CD8-positive, alpha-beta memory T cell (primary cell): Measurements from ENCODE around the gene SCARF2. TPM values are rescaled to one million over a fixed set of nuclear protein-coding genes. Genes with fewer than 3 reads are reported as not detected.

ENCODE experiments used
- CTCF ChIA-PET: fragments of 350-600 bp; sonication (Branson Sonifier 250); formaldehyde crosslinking; loops from one replicate; lab custom pipeline; 2021; ENCODE audit warnings: antibody characterized with exemption; lab: Charles Lee
- POLR2A ChIA-PET: fragments of 350-600 bp; sonication (Branson Sonifier 250); formaldehyde crosslinking; loops from one replicate; lab custom pipeline; 2021; ENCODE audit warnings: antibody characterized with exemption; lab: Charles Lee
- DNase-seq, 5 donors: peaks; one replicate each; pipeline versions ENCODE4 v3.0.0 to v3.0.0-alpha.2; 2020 to 2022; ENCODE audit warnings: mixed read lengths in 1 of 5
- H3K27ac ChIP-seq: one replicate; pipeline ENCODE4 v1.7.0; 2013; ENCODE audit warnings: low read depth, mild to moderate bottlenecking, low read length, moderate library complexity
- H3K27me3 ChIP-seq: 2 replicates; pipeline ENCODE4 v1.7.0; 2013; ENCODE audit warnings: low read length, mild to moderate bottlenecking; ENCODE audit not compliant: insufficient read depth, poor library complexity, severe bottlenecking
- H3K36me3 ChIP-seq: 2 replicates; pipeline ENCODE4 v1.7.0; 2013; ENCODE audit warnings: mild to moderate bottlenecking, low read length, moderate library complexity; ENCODE audit not compliant: insufficient read depth
- H3K4me1 ChIP-seq: 2 replicates; pipeline ENCODE4 v1.7.0; 2013; ENCODE audit warnings: mild to moderate bottlenecking, low read length, moderate library complexity; ENCODE audit not compliant: insufficient read depth
- H3K4me3 ChIP-seq: 2 replicates; pipeline ENCODE4 v1.7.0; 2013; ENCODE audit warnings: mild to moderate bottlenecking, low read length
- H3K9me3 ChIP-seq: 2 replicates; pipeline ENCODE4 v1.7.0; 2013; ENCODE audit warnings: mild to moderate bottlenecking, low read length
- H3K27ac Mint-ChIP-seq, 8 donors: one replicate each; pipeline ENCODE4 v1.8.0; 2020 to 2021; ENCODE audit warnings: mixed read lengths in 8 of 8, mild to moderate bottlenecking in 6 of 8, inconsistent platforms in 3 of 8, moderate library complexity in 3 of 8
- H3K27me3 Mint-ChIP-seq, 2 donors: one replicate each; pipeline ENCODE4 v1.8.0; 2020 to 2021; ENCODE audit warnings: mixed read lengths in 2 of 2, mild to moderate bottlenecking in 1 of 2, moderate library complexity in 1 of 2
- H3K36me3 Mint-ChIP-seq, 3 donors: one replicate each; pipeline ENCODE4 v1.8.0; 2020 to 2021; ENCODE audit warnings: mixed read lengths in 3 of 3, inconsistent platforms in 1 of 3, mild to moderate bottlenecking in 1 of 3
- H3K4me1 Mint-ChIP-seq, 3 donors: one replicate each; pipeline ENCODE4 v1.8.0; 2020 to 2021; ENCODE audit warnings: mixed read lengths in 3 of 3, inconsistent platforms in 1 of 3, mild to moderate bottlenecking in 1 of 3
- H3K4me3 Mint-ChIP-seq, 7 donors: one replicate each; pipeline ENCODE4 v1.8.0; 2020 to 2021; ENCODE audit warnings: mixed read lengths in 7 of 7, mild to moderate bottlenecking in 6 of 7, moderate library complexity in 4 of 7, inconsistent platforms in 2 of 7
- H3K9me3 Mint-ChIP-seq, 5 donors: one replicate each; pipeline ENCODE4 v1.8.0; 2020 to 2022; ENCODE audit warnings: mixed read lengths in 5 of 5, mild to moderate bottlenecking in 3 of 5, moderate library complexity in 2 of 5, inconsistent platforms in 1 of 5
- polyA plus RNA-seq: library from polyadenylated mRNA; unstranded; fragments of 300-500 nt; fragmentation: Illumina TruSeq; gene quantifications from one replicate; pipeline ENCODE4 v1.2.3, GENCODE V29; 2021
- total RNA-seq, 2 experiments: library from RNA; stranded (reverse); gene quantifications; one replicate each; pipeline ENCODE4 v1.2.3, GENCODE V29; 2021

SCARF2 gene
- total and polyA plus RNA-seq, 3 experiments from 2014 or later, result 0.31 to 1.5 (median 0.50) TPM

GRCh38 chr22:20423906-20424551, 13.6 kb downstream of the SCARF2 start:
- Mint-ChIP-seq H3K9me3 (no peaks in the 10 kb centered on the region), H3K27me3 (peaks cover 3 to 7% of the 10 kb centered on the region in 2 donors), H3K4me1 (peaks cover 6 to 21% (median 11%) of the 10 kb centered on the region in 3 donors), H3K27ac (peak overlapping the region in 1 of 8 donors; percentile 10), H3K4me3 (peak overlapping the region in 3 of 7 donors; percentile 52 to 70 (median 58)), H3K36me3 (peaks cover 0 to 2% (median 0%) of the 10 kb centered on the region in 3 donors)
- Histone ChIP-seq H3K4me1 (peaks cover 5% of the 10 kb centered on the region), H3K27ac (no peak overlapping the region), H3K9me3 (no peaks in the 10 kb centered on the region), H3K27me3 (peaks cover 13% of the 10 kb centered on the region), H3K36me3 (no peaks in the 10 kb centered on the region), H3K4me3 (no peak overlapping the region)
- no peak for DNase-seq
- ChIA-PET CTCF (interaction anchor here (1.0 to 1.3 kb wide), 2 partner anchors 32 to 68 kb away, joined by 3 read pairs; no protein-coding TSS in a partner anchor), POLR2A (no interaction called here)

GRCh38 chr22:20423008-20423905, 14.4 kb downstream of the SCARF2 start:
- H3K27ac ChIP-seq, result no peak overlapping the region
- DNase-seq, result peak in 1 of 5 donors; percentile 43
- H3K27me3 ChIP-seq, result peaks cover 8% of the 10 kb centered on the region
- H3K36me3 Mint-ChIP-seq, result peaks cover 0 to 2% (median 0%) of the 10 kb centered on the region in 3 donors
- peak overlapping the region in 1 of 8 donors; percentile 10 for H3K27ac Mint-ChIP-seq
- H3K4me1 Mint-ChIP-seq, result peaks cover 5 to 18% (median 7%) of the 10 kb centered on the region in 3 donors
- H3K4me3 Mint-ChIP-seq, result peak overlapping the region in 4 of 7 donors; percentile 12 to 86 (median 60)
- ChIA-PET CTCF (interaction anchor here (1.0 to 1.3 kb wide), 2 partner anchors 33 to 69 kb away, joined by 3 read pairs; no protein-coding TSS in a partner anchor), POLR2A (no interaction called here)
- H3K27me3 Mint-ChIP-seq, result peaks cover 3 to 5% of the 10 kb centered on the region in 2 donors
- H3K4me1 ChIP-seq, result peaks cover 4% of the 10 kb centered on the region
- no peak overlapping the region for H3K4me3 ChIP-seq
- H3K9me3 ChIP-seq, result no peaks in the 10 kb centered on the region
- no peaks in the 10 kb centered on the region for H3K36me3 ChIP-seq
- H3K9me3 Mint-ChIP-seq, result no peaks in the 10 kb centered on the region

- DNase-seq, result peak in 1 of 5 donors; percentile 41
- ChIA-PET CTCF (no interaction called here), POLR2A (no interaction called here)
- H3K36me3 Mint-ChIP-seq, result peaks cover 0 to 2% (median 0%) of the 10 kb centered on the region in 3 donors
- Histone ChIP-seq H3K36me3 (no peaks in the 10 kb centered on the region), H3K4me3 (no peak overlapping the region), H3K27me3 (peaks cover 10% of the 10 kb centered on the region), H3K9me3 (no peaks in the 10 kb centered on the region), H3K4me1 (peaks cover 11% of the 10 kb centered on the region), H3K27ac (no peak overlapping the region)
- peaks cover 5 to 17% (median 10%) of the 10 kb centered on the region in 3 donors for H3K4me1 Mint-ChIP-seq
- H3K27me3 Mint-ChIP-seq, result peaks cover 3 to 5% of the 10 kb centered on the region in 2 donors
- H3K27ac Mint-ChIP-seq, result no peak overlapping the region
- no peak overlapping the region for H3K4me3 Mint-ChIP-seq
- H3K9me3 Mint-ChIP-seq, result no peaks in the 10 kb centered on the region
Measured at GRCh38 chr22:20422271-20423007, 15.2 kb downstream of the SCARF2 start.

- POLR2A ChIA-PET, result no interaction called here
Measured at GRCh38 chr22:20421507-20421874, 16.1 kb downstream of the SCARF2 start.

GRCh38 chr22:20420157-20420842, 17.3 kb downstream of the SCARF2 start:
- POLR2A ChIA-PET, result interaction anchor here (0.6 kb wide), 1 partner anchor 74 kb away, joined by 7 read pairs; no protein-coding TSS in a partner anchor
- no peak overlapping the region for H3K27ac ChIP-seq
- DNase-seq, result peak in 1 of 5 donors; percentile 26
- no peak overlapping the region for H3K4me3 ChIP-seq
- Mint-ChIP-seq H3K4me1 (peaks cover 5 to 7% (median 6%) of the 10 kb centered on the region in 3 donors), H3K4me3 (no peak overlapping the region), H3K9me3 (no peaks in the 10 kb centered on the region), H3K36me3 (peaks cover 0 to 2% (median 0%) of the 10 kb centered on the region in 3 donors), H3K27me3 (no peaks in the 10 kb centered on the region), H3K27ac (no peak overlapping the region)
- H3K36me3 ChIP-seq, result no peaks in the 10 kb centered on the region
- no peaks in the 10 kb centered on the region for H3K9me3 ChIP-seq
- CTCF ChIA-PET, result interaction anchor here (3.3 kb wide), 1 partner anchor 9 kb away, joined by 38 read pairs; no protein-coding TSS in a partner anchor
- peaks cover 11% of the 10 kb centered on the region for H3K4me1 ChIP-seq
- peaks cover 3% of the 10 kb centered on the region for H3K27me3 ChIP-seq

More at GRCh38 chr22:20421507-20421874, 16.1 kb downstream of the SCARF2 start:
- H3K27ac ChIP-seq, result no peak overlapping the region
- no peaks in the 10 kb centered on the region for H3K27me3 Mint-ChIP-seq
- H3K27me3 ChIP-seq, result peaks cover 3% of the 10 kb centered on the region
- DNase-seq, result peak in 1 of 5 donors; percentile 17
- H3K36me3 Mint-ChIP-seq, result peaks cover 0 to 2% (median 0%) of the 10 kb centered on the region in 3 donors
- CTCF ChIA-PET, result no interaction called here
- H3K36me3 ChIP-seq, result no peaks in the 10 kb centered on the region
- no peak overlapping the region for H3K4me3 Mint-ChIP-seq
- no peak overlapping the region for H3K27ac Mint-ChIP-seq
- H3K4me1 Mint-ChIP-seq, result peaks cover 5 to 10% (median 5%) of the 10 kb centered on the region in 3 donors
- peaks cover 11% of the 10 kb centered on the region for H3K4me1 ChIP-seq
- H3K4me3 ChIP-seq, result no peak overlapping the region
- no peaks in the 10 kb centered on the region for H3K9me3 Mint-ChIP-seq
- H3K9me3 ChIP-seq, result no peaks in the 10 kb centered on the region

GRCh38 chr22:20419664-20419951, 18.0 kb downstream of the SCARF2 start:
- H3K36me3 ChIP-seq, result no peaks in the 10 kb centered on the region
- H3K27ac ChIP-seq, result no peak overlapping the region
- no peak overlapping the region for H3K4me3 ChIP-seq
- H3K4me1 ChIP-seq, result peaks cover 11% of the 10 kb centered on the region
- no peaks in the 10 kb centered on the region for H3K9me3 ChIP-seq
- ChIA-PET POLR2A (interaction anchor here (0.6 kb wide), 1 partner anchor 75 kb away, joined by 7 read pairs; no protein-coding TSS in a partner anchor), CTCF (interaction anchor here (0.6 to 3.3 kb wide), 5 partner anchors 10 to 281 kb away, joined by 3 to 41 read pairs (median 9); no protein-coding TSS in a partner anchor)
- peaks cover 0 to 2% (median 0%) of the 10 kb centered on the region in 3 donors for H3K36me3 Mint-ChIP-seq
- H3K9me3 Mint-ChIP-seq, result no peaks in the 10 kb centered on the region
- H3K27ac Mint-ChIP-seq, result no peak overlapping the region
- H3K4me1 Mint-ChIP-seq, result peaks cover 5 to 7% (median 6%) of the 10 kb centered on the region in 3 donors
- peak in 1 of 5 donors; percentile 6 for DNase-seq
- H3K27me3 Mint-ChIP-seq, result no peaks in the 10 kb centered on the region
- peak overlapping the region in 1 of 7 donors; percentile 44 for H3K4me3 Mint-ChIP-seq
- peaks cover 3% of the 10 kb centered on the region for H3K27me3 ChIP-seq
